NCI-H2029 treated with DMSO at 0.1 percent for 48 hours (cell line): Measurements from ENCODE around the gene NELL1.

Experiments
- DNase-seq: peaks from one replicate; lab custom pipeline; 2025; lab: John Stamatoyannopoulos, UW

Gene NELL1

GRCh38 chr11:20964985-20965384 lies 295.6 kb downstream of the NELL1 start:
- DNase-seq, result no peak

DNA sequence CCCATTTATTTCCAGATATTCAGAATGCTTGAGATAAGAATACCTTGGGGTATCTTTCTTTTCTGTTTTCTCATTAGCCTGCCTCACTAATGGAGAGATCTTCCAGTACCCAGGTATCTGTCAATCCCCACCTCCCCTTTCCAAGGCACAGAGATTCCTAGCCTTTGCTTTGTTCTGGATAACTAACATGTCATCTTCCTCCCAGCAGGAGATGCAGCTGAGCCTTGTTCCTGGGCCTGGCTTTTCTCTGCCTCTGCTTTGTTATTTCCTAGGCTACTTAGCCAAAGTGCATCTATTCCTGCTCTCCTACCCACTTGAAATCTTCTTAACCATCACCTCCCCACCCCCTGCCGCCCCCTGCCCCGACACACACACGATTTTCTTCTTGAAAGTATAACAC lies 297.1 kb downstream of the NELL1 start:
- DNase-seq, result no peak

DNA sequence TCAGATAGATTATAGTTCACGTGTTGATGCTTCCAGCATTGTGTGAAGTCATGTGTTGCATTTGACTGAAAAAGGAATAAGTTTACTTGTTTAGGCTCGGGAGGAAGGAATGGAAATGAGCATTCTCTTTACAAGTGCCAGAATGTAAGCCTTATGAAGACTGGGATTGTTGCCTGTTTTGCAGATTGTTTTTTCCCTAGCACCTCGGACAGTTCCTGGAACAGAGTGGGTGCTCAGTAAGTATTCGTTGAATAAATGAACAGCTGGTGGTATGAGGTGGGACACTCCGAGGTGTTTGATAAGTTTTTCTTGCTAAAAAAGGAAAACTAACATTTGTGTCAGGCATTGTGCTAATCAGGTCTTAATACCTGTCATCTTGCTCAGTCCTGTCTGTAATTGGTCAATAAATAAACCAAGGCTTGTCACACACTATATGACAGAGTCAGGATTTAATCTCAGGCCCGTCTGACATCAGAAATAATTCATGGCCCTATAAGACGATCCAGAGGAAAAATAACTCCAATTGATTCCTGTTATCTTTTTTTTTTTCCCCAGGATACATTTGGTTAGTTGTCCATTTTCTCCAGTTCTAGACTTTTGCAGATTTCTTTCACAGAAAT lies 304.7 kb downstream of the NELL1 start:
- DNase-seq, result no peak

DNA sequence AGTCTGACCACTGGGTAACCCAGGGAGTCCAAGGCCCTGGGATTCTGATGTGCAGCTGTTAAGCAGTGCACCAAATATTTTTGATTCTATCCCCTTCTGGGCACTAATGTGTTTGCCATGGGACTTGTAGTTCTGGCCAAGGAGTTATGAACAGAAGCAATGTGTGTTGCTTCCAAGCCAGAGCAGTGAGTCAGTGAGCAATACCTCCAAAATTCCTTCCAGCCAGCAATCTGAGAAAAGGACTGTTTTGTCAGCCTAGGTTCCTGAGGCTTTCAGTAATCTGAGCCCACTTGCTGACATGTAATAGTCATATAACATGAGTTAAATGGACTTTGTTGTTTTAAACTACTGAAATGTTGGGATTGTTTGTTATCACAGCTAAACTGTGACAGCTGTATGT lies 311.4 kb downstream of the NELL1 start:
- DNase-seq, result no peak

DNA sequence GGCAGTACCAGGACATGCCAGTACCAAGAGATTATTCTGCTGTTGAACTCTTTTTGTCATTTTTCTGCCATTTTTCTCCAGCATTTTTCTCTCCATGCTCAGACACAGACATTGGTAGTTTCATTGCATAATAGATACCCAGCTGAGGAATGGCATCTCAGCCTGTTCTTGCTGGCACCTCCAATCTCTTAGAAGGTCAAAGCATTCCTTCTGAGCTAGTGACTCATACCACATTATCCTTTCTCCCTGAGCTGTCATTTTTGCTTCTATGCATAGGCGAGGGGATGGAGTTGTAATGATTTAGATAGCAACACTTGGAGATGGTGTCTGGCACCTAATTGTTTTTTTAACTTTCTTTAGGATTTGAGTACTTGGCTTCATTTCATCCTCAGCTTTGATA lies 321.1 kb downstream of the NELL1 start:
- no peak for DNase-seq

DNA sequence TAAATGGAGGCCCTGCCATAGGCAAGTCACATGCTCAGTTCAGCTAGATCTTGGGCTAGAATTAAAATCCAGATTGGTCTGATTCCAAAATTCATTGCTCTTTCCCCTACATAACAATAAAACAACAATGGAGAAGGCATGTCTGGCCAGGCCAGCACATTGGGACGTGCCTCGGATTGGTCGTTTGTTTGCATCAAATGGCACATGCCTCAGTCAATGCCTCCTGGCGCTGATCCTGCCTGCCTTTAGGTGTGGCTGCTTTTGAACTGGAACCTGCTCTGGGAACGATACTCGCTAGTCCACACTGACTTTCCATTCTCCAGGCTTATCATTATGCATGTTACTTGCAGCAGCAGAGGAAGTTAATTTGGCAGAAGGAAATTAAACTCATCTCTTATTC lies 322.1 kb downstream of the NELL1 start:
- DNase-seq, result no peak

DNA sequence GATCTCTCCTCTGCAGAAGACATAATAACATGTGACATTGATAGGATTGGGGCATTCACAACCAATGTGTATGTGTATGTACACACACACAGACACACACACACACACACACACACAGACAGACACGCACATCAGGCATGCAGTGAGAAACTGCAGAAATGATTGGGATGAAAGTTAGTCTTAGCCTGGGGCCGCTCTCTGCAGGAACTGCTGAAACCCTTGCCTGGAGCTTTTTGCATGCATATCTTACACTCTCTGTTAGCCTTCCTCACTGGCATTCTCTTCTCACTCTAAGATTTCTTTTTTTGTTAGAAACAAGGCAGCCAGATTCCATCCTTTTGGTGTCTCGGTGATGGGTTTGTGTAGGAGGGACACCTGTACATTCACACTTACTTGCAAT lies 337.9 kb downstream of the NELL1 start:
- no peak for DNase-seq

DNA sequence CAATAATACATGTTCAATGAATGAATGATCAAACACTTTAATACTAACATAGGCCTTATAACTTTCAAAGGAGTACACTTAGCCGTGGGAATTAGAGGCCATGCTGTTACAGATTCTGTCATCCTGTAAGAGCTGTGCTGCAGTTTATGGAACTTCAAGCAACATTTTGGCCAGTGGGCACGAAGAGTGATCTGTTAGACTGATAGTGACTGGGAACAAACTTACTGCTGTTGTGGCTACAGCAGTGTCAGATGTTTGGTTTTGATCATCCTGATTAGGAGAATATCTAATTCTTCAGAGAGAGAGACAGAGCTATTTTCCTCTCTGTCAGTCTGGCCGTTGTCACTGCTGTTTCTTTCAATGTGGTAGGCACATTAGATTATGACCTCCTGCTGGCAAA lies 348.9 kb downstream of the NELL1 start:
- no peak for DNase-seq

DNA sequence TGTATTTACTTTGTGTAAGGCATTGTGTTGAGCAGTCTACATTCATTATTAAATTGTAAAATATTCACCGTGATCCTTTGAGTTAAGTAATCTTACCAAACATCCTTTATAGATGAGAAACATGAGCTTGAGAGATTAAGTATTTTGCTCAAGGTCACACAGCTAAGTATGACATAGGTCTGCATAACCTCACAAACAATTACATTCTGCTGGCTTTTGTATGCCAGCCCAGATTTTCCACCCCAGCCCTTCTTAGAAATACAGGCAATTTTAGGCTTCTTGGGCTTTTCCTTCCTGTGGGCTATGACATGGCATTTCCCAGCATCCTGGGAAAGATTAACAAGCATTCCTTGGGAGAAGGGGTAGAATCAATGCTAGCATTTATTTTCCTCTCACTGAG lies 357.3 kb downstream of the NELL1 start:
- no peak for DNase-seq

DNA sequence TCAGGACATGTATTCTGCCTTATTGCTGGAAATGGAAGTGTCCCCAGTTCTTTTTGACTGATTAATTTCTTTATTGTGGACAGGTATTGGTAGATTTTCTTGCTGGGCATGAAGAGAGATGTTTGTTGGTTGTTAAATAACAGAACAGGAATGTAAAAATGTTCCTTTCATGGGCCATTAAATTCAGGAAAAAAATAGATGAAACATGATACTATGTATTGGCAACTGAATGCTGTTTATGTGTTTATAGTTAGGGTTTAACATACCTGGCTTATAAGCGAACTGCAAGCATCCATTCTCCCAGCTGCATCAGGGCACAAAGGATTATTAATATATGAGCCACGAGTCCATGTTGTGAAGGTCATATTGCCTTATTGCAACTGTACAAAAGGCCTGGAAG lies 368.5 kb downstream of the NELL1 start:
- peak; percentile 20 for DNase-seq

GRCh38 chr11:21038801-21039200 lies 369.4 kb downstream of the NELL1 start:
- DNase-seq, result no peak

GRCh38 chr11:21040630-21041029 lies 371.2 kb downstream of the NELL1 start:
- no peak for DNase-seq

DNA sequence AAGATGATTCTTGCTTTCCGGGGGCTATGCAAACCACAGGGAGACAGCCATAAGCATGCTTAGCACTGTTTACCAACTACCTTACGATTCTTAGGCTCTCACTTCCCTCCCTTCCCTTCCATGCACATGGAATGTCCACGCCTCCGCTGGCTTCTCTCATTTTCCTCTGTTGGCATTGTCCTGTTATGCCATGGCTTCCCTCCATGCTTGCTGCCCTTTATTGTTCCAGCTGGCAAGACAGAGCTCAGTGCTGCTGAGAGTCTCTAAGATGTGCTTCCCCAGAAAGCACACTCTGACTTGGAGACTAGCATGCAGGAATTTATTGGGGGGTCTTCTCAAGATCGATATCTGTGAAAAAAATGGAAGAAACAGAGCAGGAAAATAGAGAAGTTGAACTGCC lies 379.2 kb downstream of the NELL1 start:
- no peak for DNase-seq

GRCh38 chr11:21053466-21053865 lies 384.1 kb downstream of the NELL1 start:
- no peak for DNase-seq

DNA sequence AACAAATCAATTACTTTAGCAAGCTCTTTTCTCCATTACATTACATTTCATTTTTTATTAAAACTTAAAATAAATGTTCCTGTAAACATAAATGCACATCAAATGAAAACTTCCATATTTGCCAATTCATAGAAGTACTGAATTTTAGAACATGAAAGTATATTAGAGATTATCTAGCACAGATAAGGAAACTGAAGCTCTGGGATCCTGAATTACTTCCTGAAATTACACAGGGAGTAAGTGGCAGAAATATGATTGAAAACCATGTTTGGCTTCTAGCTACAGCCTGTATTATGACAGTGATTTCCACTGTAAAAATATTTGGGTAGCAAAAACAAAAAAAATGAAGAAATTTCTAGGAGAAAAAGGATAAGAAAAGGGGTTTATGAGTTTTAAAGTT lies 387.3 kb downstream of the NELL1 start:
- no peak for DNase-seq

- no peak for DNase-seq
Observed at GRCh38 chr11:21059879-21060278, 390.5 kb downstream of the NELL1 start.

- DNase-seq, result peak; percentile 72
Observed at GRCh38 chr11:21066030-21066429, 396.6 kb downstream of the NELL1 start.

GRCh38 chr11:21068886-21069285 lies 399.5 kb downstream of the NELL1 start:
- DNase-seq, result no peak

GRCh38 chr11:21069909-21070308 lies 400.5 kb downstream of the NELL1 start:
- DNase-seq, result no peak

- DNase-seq, result no peak
Observed at GRCh38 chr11:21072558-21072957, 403.2 kb downstream of the NELL1 start.

GRCh38 chr11:21082853-21083252 lies 413.5 kb downstream of the NELL1 start:
- DNase-seq, result no peak

DNA sequence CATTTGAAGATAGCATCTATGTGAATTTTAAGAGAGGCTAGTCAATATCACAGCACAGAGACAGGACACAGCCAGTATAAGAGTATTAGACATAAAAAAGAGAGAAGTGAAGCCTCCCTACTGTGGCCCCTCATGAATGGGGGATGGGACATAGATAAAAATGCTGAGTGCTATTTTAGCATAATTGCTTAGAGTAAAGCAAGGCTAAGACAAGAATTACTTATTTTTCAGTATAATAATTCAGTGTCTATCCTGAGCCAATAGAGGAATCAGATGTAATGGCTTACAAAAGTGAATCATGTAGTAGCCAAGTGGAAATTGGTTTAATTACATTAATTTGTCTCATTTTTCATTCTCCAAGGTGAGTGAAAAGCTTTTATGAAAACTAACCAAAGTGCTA lies 419.5 kb downstream of the NELL1 start:
- no peak for DNase-seq

GRCh38 chr11:21104641-21105040 lies 435.3 kb downstream of the NELL1 start:
- no peak for DNase-seq

- DNase-seq, result no peak
Observed at GRCh38 chr11:21105196-21105917, 436.0 kb downstream of the NELL1 start.
